SU-DHL-6 (cell line): ENCODE results near the gene MALRD1.

ENCODE experiments used
- EZH2phosphoT487 ChIP-seq: fragments of 200-600 bp; sonication (generic), shearing (Covaris generic); conservative IDR thresholded peaks from 2 replicates; pipeline ENCODE4 v1.6.1; 2018; ENCODE audit warnings: mild to moderate bottlenecking, antibody characterized with exemption, low read length, moderate library complexity, mixed read lengths
- TF ChIP-seq, protein P1 (sequence below): fragments of 200-600 bp; sonication (generic); IDR thresholded peaks from one replicate; pipeline ENCODE4 v1.5.1; 2017; ENCODE audit warnings: antibody characterized with exemption, mild to moderate bottlenecking, low read length, moderate library complexity; ENCODE audit not compliant: insufficient read depth, poor library complexity, severe bottlenecking

GRCh38 chr10:19168584-19168983 is 120.0 kb downstream of the MALRD1 start:
- TF ChIP-seq, protein P1, sequence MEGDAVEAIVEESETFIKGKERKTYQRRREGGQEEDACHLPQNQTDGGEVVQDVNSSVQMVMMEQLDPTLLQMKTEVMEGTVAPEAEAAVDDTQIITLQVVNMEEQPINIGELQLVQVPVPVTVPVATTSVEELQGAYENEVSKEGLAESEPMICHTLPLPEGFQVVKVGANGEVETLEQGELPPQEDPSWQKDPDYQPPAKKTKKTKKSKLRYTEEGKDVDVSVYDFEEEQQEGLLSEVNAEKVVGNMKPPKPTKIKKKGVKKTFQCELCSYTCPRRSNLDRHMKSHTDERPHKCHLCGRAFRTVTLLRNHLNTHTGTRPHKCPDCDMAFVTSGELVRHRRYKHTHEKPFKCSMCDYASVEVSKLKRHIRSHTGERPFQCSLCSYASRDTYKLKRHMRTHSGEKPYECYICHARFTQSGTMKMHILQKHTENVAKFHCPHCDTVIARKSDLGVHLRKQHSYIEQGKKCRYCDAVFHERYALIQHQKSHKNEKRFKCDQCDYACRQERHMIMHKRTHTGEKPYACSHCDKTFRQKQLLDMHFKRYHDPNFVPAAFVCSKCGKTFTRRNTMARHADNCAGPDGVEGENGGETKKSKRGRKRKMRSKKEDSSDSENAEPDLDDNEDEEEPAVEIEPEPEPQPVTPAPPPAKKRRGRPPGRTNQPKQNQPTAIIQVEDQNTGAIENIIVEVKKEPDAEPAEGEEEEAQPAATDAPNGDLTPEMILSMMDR = no peak
- TF ChIP-seq EZH2phosphoT487 = no peak
